ENCODE data around the gene CFAP54.
"Not testable (repeated sequence)": the region's sequence is repeated elsewhere in the genome, so short reads cannot be mapped to it uniquely, and the experiment has no call there.

Gene CFAP54, protein sequence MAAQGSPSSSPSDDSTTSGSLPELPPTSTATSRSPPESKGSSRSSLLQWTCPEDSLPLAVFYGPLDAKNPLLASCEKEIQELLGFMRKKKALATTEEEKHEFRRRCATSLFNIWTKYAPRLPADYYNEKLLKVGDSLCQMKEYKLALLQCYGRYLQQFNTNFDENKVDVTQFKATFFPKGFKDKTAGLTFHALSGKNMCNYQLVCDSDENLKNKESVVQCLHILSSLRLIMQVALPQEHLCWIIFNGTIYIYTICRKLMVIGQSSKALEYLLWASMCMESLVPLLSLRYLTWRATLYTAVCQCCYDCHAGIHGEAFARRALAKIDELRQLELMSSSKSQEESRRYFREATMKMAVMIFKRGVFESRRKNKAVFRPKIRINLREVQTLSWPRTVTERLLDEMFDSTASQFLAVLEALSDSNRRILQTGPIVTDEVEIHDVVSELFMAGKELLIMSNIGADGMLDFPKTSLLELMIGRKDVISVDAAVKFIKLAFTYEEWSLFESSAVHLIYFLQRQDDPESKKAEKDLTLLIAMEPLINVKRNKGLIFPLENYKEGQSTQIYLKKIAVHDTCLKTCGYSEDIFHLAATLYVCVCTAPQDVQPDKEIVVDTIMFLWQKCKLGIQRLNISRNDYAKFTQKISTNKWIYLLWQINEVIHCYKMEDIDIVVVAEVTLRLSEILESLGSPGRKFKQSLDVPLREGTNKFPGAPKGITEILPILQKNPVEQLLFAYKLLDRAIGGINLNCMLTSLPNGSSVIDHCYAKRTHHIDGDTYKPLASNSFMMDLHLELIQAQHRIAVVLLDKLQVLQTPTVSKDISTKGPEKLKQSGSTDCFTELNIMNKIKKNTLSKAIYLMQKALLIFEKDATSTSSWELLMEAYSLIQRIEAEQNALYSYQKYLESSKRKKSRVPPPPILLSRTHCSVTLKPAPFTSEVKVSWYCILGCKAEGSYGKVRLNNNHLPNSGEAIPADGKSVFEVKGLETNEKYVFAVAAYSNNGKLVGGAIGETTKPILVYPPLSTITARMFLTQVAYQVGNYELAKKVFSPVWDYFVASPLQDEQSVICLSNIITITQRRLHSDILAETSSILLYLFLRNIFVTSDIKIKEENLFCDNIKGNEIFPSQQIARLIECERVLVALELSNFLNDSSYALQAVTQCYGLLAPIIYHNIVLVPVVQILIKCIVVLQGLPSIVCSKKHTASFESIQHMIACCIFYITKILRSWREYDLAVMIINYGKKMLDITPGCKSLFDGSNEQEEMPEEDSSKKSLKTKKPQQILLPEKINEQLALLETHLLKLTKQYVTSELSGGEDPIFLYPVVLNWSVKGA (N-terminal part only)

GRCh38 chr12:96489392-96490056 lies at the start of gene CFAP54:
Gene CFAP54, plus strand, starts transcription at chr12:96489577. Its CDS starts 33 bp downstream, at chr12:96489610.
- peak; percentile 85 for DNase-seq

GRCh38 chr12:96441816-96442215 lies 47.6 kb upstream of the CFAP54 start:
- DNase-seq, result no peak

GRCh38 chr12:96442906-96443305 lies 46.5 kb upstream of the CFAP54 start:
- no peak for DNase-seq

- no peak for DNase-seq
Observed at GRCh38 chr12:96444399-96444798, 45.0 kb upstream of the CFAP54 start.

- no peak for DNase-seq
Observed at GRCh38 chr12:96445691-96446583, 43.4 kb upstream of the CFAP54 start.

DNA sequence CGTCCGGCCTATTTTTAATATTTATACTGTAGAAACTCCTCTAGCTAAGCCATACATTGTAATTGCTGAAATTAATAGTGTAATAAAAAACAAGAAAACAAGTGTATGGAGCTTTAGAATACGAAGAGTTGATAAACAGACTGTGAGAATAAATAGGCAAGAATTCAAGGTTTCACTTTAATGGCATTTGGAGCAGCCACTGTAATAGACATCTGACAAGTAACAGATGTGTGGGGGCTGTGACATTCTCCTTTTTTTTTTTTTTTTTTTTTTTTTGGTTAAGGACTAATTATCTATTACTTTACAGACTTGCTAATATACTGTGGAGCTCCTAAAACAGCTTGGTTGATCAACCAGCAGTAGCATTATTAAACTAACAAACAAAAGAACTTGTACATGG lies 42.1 kb upstream of the CFAP54 start:
- DNase-seq, result no peak

DNA sequence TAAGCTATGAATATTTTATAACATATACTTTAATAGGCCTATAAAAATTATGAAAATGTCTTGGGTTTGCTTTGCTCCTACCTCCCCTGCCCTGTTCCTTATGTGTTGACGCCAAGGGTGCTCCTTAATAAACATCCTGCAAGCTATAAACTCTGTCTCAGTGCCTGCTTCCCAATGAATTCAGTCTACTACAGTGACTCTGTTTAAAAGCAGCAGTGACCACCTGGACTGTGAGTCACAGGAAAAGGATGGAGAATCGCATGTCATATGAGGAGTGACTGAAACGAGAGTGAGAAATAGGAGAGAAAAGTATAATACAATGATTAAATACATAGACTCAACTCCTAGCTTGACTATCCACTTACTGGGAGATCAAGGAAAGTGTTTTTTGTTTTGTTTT lies 41.1 kb upstream of the CFAP54 start:
- no peak for DNase-seq

DNA sequence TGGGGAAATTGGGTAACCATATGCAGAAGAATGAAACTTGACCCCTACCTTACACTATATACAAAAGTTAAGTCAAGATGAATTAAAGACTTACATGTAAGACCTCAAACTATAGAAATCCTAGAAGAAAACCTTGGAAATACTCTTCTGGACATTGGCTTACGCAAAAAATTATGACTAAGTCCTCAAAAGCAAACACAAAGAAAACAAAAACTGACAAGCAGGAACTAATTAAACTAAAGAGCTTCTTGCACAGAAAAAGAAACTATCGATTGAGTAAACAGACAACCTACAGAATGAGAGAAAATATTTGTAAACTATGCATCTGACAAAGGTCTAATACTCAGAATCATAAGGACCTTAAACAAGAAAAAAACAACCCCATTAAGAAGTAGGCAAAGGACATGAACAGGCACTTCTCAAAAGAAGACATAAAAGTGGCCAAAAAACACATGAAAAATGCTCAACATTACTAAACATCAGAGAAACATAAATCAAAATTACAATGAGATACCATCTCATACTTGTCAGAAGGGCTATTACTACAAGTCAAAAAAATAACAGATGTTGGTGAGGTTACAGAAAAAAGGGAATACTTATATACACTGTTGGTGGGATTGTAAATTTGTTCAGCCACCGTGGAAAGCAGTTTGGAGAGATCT lies 37.0 kb upstream of the CFAP54 start:
- no peak for DNase-seq

GRCh38 chr12:96454396-96454795 lies 35.0 kb upstream of the CFAP54 start:
- DNase-seq, result no peak

- DNase-seq, result no peak
Observed at GRCh38 chr12:96456265-96456974, 33.0 kb upstream of the CFAP54 start.

- DNase-seq, result peak; percentile 48
Observed at GRCh38 chr12:96457191-96457930, 32.0 kb upstream of the CFAP54 start.

GRCh38 chr12:96459281-96459680 lies 30.1 kb upstream of the CFAP54 start:
- not testable (repeated sequence) for DNase-seq

- DNase-seq, result no peak
Observed at GRCh38 chr12:96462571-96463280, 26.7 kb upstream of the CFAP54 start.

DNA sequence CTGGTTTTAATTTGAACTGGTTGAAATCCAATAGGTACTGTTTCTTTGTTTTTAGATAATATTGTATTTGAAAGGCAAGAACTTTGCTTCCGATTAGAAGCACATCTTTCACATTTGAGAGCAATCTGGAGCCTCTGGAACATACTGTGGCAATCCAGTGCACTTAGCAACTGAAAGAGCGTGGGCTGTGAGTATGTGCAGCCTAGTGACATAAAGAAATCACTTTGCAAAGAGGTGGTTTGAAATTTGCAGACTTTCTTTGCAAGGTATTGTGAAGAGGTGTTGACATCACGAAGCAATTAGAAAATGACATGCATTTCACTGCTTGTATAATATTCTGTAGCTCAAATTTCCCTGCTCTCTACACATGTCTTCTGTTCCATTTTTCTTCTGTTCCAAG lies 23.5 kb upstream of the CFAP54 start:
- no peak for DNase-seq

DNA sequence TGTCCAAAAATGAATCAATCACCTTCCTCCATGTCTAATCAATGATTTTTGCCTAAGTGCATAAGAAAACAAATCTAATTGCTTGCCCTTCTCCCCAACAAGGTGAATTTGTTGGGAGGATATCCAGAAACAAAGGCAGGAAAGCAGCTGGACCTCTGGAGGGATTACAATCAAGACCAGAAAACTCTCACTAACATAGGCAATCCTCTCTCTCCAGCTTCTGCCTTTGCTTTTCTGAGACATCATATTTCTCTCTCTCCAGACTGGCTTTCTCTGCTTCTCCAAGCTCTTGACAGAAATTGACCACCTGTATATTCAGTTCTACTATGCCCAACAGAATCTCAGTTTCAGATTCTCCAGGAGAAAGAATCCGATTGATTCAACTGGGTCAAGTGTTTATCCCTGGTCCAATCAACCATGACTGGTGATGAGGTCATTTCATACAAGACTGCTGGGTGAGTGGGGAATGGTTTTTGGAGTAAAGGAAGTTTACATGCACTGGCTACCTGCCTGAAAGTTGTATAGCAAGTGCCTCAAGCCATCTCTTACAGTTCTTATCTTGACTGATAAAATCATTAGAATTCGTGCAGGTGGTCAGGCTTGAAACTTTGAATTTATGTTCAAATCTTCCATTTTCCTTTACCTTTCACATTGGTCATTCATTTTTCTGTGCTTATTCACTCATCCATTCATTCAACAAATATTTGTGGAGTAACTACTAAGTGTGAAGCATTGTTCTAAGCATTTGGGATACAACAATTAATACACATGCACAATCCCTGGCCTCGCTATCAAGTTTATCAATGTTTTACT lies 22.2 kb upstream of the CFAP54 start:
- DNase-seq, result peak; percentile 17

DNA sequence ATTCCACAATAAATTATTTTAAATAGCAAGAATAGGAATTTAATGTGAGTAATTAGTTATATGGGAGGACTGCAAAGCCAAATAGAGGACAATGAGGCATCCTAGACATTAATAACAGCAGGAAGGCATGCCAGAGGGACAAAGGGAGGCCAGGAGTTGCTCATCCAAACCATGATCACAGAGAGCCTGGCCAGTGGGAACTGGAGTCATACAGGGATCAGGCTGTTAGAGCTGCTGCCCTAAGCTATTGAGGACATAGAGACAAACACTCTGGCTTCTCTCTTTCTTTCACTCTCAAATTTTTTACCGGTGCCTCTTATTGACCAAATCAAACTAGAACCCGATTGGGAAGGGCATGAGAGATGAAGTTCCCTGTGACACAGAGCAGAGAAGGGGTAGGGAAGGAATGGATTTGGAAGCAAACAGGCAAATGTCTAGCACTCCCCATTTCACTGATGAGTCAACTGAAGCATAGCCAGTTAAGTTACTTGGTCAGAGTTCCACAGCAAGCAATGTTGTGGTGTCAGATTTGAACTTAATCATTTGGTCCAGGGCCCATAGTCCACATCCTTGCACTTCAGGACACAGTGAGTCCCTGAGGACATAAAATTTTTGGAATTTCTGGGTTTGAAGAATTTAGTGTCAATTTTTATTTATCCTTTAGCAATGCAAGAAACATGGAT lies 17.9 kb upstream of the CFAP54 start:
- no peak for DNase-seq

GRCh38 chr12:96472384-96472783 lies 17.0 kb upstream of the CFAP54 start:
- no peak for DNase-seq
